ENCODE measurements around the gene SMARCA4.

The SMARCA4 gene

DNA sequence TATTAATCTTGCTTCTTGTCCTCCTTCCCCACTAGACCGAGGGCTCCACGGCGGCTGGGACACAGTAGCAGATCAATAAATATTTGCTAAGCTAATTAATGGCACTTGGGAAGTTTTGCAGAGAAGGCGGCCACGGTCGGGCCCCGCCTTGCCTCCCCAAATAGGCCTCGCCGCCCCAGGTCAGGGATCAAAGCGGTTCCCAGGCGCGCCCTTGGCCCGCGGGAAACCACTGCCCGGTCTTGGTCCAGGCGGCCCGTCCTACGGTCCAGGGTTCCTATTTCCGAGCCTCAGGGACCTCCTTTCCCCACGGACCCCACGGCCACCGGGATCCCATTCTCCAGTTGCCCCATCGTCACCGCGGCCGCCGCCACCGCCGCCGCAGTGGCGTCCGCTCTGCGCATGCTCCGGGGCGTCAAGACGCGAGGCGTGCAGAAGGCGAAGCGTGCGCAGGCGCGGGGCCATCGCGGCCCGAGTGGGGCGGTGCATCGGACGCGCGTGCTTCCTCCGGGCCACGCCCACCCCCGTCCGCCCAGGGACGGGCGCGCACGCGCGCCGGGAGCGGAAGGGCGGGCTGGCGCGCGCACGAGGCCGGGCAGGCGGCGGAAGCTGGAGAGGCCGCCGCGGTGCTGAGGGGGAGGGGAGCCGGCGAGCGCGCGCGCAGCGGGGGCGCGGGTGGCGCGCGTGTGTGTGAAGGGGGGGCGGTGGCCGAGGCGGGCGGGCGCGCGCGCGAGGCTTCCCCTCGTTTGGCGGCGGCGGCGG, at the start of gene SMARCA4:
SMARCA4 (plus strand) TSS at position 717 of the 759 bp plus-strand sequence. CDS start 23,122 bp downstream, outside the sequence.
- DNase-seq: peak; percentile 95

DNA sequence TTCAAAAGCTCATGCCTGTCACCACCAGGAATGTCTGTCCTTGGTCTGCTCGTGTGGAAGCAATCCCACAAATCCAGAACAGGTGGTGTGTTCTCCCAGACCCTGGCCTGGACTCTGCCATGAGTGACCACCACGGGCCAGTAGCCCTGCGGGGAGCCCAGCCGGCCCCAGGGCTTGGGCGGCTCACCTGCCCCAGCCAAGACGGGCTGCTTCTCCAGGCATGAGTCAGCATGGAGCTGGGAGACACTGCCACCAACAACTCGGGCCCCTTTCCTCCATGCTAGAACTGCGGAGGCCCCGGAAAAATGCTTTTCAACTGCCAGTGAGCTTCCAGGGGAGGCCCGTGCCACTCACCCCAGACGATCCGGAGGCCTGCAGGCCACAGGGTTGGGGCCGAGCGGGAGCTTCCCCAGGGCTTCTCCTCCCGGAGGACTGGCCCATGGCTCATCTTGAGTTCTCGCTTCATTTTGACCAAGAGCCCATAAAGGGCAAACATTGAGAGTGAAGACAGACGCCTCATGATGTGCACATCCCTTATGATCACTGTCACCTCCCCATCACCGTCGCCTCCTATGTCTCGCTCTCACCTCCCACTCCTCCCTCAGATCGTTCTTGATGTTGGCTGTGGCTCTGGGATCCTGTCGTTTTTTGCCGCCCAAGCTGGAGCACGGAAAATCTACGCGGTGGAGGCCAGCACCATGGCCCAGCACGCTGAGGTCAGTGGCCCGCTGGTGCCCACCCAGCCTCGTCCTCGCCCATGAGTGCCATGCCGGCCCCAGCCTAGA, 49.1 kb upstream of the SMARCA4 start:
- DNase-seq: no peak

- no peak for DNase-seq
Measured at GRCh38 chr19:10912619-10913018, 48.2 kb upstream of the SMARCA4 start.

DNA sequence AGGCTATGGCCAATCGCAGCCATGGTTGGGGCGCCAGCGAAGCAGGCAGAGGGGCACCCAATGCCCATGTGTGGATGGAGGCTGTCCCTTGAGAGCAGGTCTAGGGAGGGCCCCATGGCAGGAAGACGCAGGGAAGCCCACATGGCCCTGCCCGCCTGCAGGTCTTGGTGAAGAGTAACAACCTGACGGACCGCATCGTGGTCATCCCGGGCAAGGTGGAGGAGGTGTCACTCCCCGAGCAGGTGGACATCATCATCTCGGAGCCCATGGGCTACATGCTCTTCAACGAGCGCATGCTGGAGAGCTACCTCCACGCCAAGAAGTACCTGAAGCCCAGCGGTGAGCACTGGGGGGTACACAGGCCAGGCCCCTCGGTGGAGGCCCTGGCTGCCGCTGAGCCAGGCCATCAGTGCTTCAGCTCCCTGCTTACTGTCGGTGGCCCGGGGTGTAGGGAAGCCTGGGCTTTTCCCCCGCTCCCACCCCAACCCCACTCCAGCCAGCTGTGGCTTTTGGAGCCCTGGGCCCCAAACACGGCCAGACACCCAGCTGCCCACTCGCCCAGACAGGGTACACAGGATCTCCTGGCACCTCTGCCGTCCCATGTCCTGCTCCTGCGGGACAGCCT, 47.0 kb upstream of the SMARCA4 start:
- no peak for DNase-seq

GRCh38 chr19:10915130-10916091, 45.4 kb upstream of the SMARCA4 start:
- DNase-seq: no peak

DNA sequence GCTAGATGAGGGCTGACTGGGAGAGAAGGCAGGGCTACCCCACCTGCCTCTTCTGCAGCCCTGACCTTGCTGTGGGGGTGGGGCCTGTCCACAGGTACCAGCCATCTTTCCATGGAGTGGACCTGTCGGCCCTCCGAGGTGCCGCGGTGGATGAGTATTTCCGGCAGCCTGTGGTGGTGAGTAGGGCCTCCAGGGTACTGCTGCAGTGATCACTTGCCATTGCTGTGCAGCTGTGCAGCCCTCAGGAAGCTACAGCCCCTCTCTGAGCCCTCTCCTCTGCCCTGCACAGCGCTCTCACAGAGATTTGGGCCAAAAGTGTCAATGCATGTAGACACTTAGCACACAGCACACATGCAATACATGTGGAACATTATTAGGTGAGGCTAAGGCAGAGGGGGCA, 44.2 kb upstream of the SMARCA4 start:
- no peak for DNase-seq

- no peak for DNase-seq
Measured at GRCh38 chr19:10918359-10918758, 42.5 kb upstream of the SMARCA4 start.

GRCh38 chr19:10919352-10920287, 41.2 kb upstream of the SMARCA4 start:
- no peak for DNase-seq

- DNase-seq: no peak
Measured at GRCh38 chr19:10920288-10920655, 40.6 kb upstream of the SMARCA4 start.

DNA sequence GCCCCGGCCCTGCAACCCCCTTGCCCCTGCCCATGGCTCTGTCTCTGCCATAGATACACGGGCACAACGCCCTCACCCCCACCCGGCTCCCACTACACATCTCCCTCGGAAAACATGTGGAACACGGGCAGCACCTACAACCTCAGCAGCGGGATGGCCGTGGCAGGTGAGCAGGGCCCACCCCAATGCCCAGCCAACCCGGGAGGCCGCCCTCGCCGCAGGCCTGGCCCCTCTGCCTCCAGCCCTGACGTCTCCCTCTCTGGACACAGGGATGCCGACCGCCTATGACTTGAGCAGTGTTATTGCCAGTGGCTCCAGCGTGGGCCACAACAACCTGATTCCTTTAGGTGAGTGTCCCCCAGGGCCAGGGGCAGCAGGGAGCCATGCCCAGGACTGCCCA, 40.0 kb upstream of the SMARCA4 start:
- DNase-seq: no peak

GRCh38 chr19:10921199-10921909, 39.5 kb upstream of the SMARCA4 start:
- no peak for DNase-seq

DNA sequence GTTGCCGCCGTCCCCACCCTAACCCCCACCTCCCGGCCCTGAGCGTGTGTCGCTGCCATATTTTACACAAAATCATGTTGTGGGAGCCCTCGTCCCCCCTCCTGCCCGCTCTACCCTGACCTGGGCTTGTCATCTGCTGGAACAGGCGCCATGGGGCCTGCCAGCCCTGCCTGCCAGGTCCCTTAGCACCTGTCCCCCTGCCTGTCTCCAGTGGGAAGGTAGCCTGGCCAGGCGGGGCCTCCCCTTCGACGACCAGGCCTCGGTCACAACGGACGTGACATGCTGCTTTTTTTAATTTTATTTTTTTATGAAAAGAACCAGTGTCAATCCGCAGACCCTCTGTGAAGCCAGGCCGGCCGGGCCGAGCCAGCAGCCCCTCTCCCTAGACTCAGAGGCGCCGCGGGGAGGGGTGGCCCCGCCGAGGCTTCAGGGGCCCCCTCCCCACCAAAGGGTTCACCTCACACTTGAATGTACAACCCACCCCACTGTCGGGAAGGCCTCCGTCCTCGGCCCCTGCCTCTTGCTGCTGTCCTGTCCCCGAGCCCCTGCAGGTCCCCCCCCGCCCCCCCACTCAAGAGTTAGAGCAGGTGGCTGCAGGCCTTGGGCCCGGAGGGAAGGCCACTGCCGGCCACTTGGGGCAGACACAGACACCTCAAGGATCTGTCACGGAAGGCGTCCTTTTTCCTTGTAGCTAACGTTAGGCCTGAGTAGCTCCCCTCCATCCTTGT, 38.8 kb upstream of the SMARCA4 start:
- DNase-seq: no peak

DNA sequence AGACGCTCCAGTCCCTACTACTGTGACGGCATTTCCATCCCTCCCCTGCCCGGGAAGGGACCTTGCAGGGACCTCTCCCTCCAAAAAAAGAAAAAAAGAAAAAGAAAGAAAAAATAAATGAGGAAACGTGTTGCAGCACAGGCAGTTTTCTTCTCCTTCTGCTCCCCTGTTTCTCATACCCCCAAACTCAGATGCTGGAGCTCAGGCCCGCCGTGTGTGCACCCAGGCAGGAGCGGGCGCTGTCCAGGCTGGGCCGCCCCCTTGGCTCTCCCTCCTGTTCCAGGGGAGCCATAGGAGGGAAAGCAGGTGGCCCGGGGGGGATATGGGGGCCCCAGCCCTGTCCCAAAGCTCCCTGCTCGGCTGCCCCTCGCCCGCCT, 38.2 kb upstream of the SMARCA4 start:
- no peak for DNase-seq

- DNase-seq: no peak
Measured at GRCh38 chr19:10923260-10924112, 37.3 kb upstream of the SMARCA4 start.

DNA sequence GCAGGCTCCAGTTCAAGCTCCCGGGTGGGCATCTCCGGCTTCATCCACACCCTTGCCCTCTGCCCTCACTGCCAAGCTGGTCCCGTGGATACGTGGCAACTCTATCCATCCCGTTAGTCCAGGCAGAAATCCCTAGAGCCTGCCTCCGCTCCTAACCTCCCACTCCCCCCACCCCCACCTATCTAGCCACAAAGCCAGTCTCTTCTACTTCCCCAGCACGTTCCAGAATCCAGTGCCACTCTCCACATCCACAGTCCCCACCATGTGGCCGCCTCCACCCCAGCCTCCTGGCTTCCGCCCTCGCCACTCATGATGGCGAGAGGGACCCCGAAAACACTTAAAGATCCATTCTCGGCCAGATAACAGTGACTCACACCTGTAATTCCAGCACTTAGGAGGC, 36.2 kb upstream of the SMARCA4 start:
- DNase-seq: no peak

- DNase-seq: no peak
Measured at GRCh38 chr19:10927730-10928562, 32.9 kb upstream of the SMARCA4 start.

- DNase-seq: peak; percentile 98
Measured at GRCh38 chr19:10928563-10929401, 32.0 kb upstream of the SMARCA4 start, which contains the start of the genes TIMM29 and YIPF2. TIMM29 (plus strand) TSS chr19:10928811; CDS start chr19:10928823, 12 bp downstream. YIPF2 (minus strand) TSS chr19:10928639; CDS start chr19:10928410, 229 bp downstream.

Measured in NCI-H1048 (cell line).